ENCODE measurements around the gene ASIC3.

The ASIC3 gene

DNA sequence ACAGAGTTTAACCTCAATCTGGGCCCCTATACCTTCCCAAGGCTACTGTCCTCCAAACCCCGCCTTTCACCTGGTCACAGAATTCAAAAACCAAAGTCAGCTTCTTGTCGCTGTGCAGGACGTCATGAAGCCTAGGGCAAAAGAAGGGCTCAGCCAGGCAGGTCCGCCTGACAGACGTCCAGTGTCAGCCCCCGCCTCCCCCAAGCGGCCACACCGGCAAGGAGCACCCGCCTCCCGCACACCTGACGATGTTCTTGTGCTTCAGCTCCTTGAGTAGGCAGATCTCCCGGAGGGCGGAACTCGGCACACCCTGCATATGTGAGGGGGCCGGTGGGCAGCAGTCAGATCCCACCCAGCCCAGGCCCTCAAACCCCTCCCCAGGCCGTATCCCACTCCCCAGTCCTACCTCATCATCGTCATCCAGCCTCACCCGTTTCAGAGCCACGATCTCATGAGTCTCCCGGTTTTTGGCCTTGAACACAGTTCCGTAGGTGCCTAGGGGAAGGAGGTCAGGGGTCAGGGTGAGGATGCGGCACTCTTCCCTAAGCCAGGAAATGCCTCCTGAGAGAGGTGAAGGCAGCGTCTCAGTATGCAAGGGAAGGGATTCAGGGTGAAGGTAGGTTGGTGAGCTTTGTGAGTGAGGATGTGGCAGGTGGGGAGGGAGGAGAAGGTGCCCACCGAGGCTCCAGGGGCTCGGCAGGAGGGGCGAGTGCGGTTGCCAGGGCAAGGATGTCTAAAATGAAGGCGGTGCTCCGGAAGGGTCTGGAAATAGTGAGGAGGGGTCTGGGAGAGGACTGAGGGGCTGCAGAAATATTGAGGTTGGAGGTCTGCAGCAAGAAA lies 8.6 kb downstream of the ASIC3 start:
- DNase-seq (ENCODE audit: low spot score) = no peak

DNA sequence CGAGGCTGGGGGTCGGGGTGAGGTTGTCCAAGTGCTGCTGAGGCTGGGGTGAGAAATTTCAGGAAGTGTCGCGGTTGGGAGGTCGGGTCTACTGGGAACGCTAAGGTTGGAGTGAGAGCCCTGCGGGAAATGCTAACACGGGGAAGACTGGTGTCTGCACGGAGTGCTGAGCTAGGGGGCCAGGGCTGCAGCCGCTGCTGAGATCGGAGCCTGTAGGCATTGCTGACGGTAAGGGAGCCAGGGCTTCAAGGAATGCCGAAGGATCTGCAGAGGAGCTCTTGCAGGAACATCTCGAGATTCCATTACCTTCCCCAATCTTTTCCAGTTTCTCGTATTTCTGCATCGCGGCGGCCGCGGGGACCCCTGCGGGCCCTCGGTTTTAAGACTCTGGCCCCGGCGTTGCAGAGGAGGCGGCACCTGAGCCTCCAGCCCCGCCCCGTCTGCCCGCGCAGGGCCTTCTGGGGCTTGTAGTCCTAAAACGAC lies 9.2 kb downstream of the ASIC3 start, which contains the start of gene CDK5:
CDK5 (minus strand) TSS at position 392 of the 483 bp plus-strand sequence; CDS start at position 343, 49 bp downstream.
- DNase-seq (ENCODE audit: low spot score) = peak; percentile 62

DNA sequence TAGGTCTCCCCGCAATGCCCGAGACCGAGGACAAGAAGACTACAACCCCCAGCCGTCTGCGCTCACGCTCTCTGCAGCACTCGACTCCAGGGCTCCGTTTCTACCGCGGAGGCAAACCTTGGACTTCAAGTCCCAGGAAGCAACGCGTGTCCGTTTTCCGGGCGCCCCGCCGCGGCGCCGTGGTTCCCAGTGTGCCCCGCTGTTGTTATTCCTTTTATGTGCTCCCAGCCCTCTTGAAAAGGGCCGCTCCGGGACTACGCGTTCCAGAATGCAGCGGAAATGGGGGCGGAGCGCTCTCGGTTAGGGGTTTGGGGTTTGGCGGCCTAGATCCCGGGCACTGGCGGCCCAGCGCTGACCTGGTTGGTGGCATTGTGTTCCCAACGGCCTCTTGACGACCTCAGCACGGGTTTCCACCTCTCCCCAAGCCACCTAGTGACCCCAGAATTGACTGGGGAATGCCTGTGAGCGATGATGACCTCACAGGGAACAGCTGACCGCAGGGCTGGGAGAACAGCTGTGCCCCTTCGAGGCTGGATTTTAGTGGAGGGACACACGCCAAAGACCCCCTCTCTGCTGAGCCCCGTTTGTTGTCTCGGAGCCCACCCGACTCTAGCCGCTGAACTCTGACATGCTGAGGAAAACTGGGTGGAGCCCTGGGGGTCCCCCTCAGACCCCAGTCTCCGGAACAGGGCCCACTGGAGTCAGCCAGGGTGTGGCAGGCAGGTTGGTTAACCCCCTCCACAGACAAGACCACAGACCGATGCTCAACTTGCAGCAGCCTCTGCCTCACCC lies 9.9 kb downstream of the ASIC3 start:
- DNase-seq (ENCODE audit: low spot score) = peak; percentile 99

DNA sequence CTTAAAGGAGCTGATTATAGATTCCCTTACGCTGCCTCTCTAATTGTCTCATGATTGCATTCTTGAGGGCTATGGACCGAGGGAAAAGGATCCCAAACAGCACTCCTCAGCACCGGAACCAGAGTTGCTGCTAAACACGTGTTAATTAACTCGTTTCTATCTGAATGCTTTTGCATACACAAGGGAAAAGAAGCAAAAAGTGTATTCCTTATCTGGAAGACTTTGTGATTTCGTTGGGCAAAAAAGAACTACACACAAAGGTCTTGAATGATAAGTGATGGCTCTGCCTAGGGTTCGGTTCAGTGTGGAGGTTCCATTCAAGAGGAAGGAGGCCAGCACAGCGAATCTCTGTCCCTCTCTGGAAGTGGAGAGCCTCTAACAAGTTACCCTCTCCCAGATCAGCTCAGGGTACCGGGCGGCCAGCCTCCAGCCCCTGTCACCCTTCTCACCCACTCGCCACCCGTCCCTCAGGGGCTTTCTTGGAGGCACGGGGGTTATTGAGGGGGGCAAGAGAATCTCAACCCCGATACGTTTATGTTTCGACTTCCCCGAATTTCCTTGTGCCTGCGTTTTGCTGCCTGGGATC lies 10.5 kb downstream of the ASIC3 start:
- no peak for DNase-seq (ENCODE audit: low spot score)

DNA sequence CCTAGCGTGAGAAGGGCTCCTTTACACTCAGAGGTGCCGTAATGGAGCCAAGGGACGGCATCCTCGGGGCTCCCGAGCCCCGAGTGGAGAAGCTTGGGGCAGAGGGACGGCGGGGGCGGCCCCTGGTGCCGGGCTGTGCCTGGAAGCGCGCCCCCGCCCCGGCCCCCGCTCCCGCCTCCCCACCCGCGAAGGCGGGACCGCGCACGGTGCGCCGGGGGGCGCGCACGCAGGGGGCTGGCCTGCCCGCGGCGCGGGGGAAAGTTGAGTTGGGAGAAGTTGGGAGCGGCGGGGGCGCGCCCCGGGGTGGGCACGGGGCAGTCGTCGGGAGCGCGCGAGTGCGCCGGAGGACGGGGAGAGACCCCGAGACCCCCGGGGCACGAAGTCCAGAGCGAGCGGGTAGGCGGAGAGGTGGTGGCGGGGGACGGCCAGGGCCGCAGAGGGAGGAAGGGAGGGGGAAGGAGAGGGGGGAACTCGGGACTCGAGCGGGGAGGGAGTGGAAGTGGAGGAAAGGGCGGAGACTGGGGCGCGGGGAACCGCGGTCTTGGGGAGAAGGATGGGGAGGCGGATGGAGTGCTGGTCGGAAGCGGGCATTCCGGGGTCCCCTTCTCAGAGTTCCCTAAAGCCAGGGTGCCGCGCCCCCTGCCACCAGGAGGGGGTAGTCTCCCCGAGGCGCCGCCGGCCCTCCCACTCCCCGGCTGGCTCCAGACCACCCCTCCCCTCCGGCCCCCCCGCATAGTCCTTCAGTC lies 11.2 kb downstream of the ASIC3 start, which contains the start of gene SLC4A2:
SLC4A2 (plus strand) TSS at position 223 of the 746 bp plus-strand sequence. CDS start 2,399 bp downstream, outside the sequence.
- peak; percentile 94 for DNase-seq (ENCODE audit: low spot score)

DNA sequence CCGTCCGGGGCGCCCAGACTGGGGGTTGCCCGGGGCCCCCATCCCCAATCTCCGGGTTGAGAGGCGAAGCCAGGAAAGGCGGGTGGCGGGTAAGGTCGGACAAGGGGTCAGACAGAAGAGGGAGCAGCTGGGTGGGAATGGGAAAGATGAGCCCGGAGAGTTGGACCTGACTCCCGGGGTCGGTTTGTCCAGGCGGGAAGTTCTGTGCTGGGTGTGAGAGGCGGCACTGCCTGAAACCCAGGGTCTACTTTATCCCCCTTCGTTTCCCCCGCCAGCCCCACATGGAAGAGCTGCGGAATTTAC lies 11.7 kb downstream of the ASIC3 start:
- no peak for DNase-seq (ENCODE audit: low spot score)

DNA sequence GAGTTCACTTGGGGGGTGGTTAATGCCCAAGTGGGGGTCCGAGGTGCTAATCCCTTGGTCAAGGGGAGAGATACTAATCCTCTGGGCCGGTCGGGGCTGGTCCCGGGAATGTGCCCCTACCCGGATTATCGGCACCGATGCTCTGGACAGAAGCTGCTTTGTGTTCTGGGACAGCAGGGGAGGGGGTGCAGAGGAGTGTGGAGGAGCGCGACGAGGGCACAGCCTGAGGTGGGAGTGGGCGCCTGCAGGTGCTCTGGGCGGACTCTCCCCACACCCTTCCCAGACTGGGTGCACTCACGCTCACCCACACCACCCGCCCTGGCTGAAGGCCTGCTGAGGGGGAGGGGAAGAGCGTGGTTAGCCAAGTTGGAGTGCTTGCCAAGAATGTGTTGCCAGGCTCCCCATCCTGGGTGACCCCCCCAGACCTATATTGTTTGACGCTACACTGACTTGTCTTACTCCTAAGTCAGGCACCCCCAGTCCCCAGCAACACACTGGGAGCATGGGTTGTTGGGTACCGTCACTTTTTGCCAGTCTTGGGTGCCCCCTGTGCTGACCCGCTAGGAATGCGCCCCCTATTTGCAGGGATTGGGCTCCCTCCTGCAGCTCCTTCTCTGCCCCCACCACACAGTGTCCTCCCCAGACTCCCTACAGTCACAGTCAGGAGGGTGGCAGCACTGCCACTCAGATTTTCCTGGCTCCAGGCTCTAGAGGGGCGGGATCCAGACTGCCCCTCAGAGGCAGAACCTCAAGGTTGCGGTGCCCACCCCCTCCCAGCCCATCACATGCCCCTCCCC lies 12.3 kb downstream of the ASIC3 start:
- DNase-seq (ENCODE audit: low spot score) = peak; percentile 51

DNA sequence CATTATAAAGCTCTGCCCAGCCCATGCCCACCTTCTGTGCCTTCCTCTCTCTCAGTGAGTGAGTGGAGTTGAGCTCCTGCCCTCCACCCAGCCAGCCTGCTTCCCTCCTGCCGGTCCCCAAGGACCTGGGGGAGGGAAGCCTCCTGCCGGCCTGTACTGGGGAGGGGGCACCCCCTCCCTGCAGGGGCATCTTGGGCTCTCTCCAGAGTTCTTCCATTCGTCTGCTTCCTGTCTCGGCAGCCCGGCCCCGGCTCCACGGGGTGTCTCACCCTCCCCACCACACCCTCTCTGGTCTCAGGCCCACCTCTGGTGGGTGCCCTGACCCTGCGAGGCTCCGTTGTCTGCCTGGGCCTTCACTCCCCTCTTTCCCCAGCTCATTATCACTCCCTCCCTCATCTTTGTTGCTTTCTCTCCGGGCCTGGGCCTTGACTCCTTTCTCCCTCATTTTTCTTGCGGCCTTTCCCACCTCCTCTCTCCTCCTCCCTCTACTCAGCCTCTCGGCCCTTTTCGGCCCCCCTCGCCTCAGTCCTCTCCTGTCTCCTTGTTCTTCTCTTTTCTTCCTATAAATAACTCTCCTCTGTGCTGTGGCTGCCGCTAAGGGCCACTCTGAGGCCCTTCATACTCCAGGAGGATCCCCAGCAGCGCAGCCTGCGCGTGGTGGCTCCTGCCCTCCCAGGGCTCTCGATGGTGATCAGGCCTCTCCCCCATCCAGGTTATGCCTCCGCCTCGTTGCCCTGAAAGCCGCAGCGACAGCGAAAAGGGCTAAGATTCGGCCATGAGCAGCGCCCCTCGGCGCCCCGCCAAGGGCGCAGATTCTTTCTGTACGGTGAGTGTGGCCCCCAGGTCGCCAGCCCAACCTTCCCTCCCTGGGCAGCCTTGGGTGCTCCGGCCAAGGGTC lies 13.1 kb downstream of the ASIC3 start:
- DNase-seq (ENCODE audit: low spot score) = no peak

DNA sequence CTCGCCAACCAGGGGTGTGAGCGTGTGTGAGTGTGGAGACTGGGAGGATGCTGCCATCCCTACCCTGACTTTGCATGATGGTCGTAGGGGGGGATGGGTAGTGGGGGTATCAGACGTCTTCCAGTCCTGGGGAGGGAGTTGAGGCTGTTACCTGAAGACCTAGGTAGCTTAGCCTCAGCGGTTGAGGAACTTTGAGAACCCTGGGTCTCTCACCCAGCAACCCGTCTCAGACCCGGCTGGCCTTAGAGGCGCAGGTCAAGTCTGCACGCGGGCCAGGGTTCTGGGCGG lies 13.7 kb downstream of the ASIC3 start:
- no peak for DNase-seq (ENCODE audit: low spot score)

DNA sequence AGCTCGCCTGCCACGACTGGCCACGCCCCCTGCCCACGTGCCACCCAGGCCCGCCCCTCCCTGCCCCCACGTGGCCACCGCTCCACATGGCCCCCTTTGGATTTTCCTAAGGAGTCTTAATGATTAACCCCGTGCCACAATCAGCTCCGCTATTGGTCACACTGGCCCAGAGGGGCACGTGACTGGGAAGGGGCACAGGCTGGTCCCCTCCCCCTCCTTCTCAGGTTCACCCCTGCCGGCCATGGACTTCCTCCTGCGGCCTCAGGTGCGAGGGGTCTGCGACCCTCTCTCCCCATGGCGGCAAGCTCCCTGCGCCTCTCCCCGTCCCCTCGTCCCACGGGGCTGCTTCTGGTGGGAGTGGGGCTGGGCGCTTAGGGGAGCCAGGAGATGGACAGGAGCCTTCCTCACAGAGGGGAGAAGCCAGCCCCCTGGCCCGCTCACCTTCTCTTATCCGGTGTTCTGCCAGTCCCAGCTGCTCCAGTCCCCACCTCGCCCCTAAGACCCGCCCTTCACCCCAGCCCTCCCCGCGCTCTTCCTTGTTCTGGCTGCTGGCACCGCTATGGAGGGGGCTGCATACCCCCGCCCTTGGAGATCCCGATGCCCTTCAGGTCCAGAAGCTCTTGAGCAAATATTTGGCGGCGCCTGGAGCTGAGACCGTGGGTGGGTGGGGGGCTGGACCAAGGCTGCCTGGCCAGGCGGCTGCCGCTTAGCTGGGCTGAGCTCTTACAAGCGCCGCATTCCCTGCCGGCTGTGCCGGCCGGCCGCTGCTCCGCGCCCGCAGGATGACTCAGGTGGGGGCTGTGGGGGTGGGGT lies 14.3 kb downstream of the ASIC3 start:
- peak; percentile 84 for DNase-seq (ENCODE audit: low spot score)

DNA sequence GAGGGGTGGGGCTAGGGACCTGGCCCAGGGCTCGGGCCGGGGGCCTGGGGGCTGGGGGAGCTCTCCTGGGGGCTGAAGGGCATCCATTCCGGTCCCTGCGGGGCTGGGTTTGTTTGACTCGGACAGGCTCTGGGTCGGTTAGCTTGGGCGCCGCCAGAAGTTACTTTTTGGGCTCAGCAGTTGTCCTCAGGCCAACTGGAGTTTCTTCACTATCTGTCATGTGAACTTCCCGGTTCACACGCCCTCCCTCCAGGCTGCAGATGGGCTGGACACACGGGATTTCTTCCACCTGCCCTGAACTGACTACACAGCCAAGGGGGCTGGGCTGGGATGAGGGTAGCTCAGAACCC lies 14.9 kb downstream of the ASIC3 start:
- DNase-seq (ENCODE audit: low spot score) = peak; percentile 67

DNA sequence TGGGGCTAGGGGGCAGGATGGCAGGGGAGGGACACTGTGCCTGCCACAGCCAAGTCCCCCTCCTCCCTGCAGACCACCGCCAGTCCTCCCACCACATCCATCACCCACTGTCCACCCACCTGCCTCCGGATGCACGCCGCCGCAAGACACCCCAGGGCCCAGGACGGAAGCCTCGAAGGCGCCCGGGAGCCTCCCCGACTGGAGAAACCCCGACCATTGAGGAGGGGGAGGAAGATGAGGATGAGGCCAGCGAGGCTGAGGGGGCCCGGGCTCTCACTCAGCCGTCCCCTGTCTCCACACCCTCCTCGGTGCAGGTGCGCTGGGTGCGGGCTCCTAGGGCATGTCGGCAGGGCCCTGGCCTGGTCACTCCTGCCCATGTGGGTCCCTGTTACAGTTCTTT lies 16.1 kb downstream of the ASIC3 start:
- DNase-seq (ENCODE audit: low spot score) = no peak

DNA sequence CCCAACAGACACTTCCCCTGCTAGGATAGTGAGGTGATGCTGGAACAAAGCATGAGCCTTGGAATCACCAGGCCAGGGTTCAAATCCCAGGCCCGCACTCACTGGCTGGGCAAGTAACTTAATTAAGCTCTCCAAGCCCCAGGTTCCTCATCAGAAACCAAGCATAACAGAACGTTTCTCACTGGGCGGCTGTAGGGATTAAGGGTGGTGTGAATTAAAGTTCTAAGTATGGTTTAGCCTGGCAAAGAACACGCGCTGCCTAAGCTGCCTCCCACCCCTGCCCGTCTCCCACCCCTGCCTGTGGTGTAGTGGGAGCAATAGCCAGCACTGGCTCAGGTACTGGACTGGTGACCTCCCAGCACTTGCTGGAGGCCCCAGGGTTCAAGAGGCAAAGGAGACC lies 16.7 kb downstream of the ASIC3 start:
- DNase-seq (ENCODE audit: low spot score) = no peak

DNA sequence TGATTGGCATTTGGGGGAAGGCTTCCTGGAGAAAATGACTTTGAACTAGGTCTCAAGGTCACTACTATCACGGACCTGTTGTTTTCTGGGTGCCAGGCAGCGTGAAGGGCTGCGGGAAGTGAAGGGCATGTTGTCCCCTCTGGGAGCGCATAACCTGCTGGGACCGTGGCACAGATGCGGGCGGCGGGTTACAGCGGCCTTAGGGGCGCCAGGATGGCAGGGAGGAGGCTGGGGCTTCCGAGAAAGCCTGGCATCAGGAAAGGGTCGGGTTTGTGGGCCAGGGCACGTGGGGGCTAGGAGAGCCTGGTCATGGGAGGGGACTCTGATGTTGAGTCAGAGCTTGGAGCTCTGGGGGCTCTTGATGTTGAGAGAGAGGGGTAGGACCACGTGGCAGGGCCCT lies 17.2 kb downstream of the ASIC3 start:
- DNase-seq (ENCODE audit: low spot score) = no peak

DNA sequence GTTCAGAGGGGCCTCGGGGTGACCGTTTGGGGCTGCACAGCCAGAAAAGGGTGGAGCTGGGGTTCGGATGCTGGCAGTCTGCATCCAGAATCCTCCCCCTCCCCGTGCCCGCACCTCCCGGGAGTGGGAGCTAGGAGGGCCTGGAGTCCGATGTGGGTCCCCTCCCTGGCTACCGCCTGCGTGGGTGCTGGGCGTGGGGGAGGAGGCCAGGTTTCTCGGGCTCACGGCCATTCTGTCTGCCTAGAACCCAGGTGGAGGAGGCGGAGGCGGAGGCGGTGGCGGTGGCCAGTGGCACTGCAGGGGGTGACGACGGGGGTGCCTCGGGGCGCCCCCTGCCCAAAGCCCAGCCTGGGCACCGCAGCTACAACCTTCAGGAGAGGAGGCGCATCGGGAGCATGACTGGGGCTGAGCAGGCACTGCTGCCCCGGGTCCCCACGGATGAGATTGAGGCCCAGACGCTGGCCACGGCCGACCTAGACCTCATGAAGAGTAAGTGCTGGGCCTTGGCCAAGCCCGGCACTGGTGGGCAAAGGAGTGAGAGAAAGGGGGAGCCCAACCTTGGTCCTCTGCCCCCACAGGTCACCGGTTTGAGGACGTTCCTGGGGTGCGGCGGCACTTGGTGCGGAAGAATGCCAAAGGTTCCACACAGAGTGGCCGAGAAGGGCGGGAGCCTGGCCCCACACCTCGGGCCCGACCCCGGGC lies 18.1 kb downstream of the ASIC3 start:
- no peak for DNase-seq (ENCODE audit: low spot score)

DNA sequence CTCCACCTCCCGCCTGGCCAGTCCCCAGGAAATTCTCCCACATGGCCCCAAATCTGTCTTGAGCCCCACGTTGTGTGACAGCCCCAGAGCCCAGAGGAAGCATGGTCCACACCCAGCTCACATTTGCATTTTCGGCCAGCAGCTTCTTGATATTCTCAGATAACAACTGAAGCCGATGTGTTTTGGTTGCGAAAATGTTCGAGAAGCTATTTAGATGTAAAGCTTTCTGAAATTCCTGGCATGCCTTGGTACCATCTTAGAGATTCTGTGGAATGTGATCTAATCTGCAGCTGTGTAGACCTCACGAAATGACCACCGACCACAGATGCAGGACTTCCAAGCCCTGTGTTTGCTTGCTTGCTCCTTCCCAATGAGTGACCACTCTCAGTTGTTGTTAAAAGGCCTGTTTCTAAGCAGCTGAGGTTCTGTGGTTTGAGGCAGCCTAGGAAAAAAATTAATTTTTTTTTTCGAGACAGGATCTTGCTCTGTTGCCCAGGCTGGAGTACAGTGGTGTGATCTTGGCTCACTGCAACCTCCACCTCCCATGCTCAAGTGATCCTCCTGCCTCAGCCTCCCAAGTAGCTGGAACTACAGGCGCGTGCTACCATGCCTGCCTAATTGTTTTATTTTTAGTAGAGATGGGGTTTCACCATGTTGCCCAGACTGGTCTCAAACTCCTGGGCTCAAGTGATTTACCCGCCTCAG lies 19.9 kb downstream of the ASIC3 start:
- no peak for DNase-seq (ENCODE audit: low spot score)

DNA sequence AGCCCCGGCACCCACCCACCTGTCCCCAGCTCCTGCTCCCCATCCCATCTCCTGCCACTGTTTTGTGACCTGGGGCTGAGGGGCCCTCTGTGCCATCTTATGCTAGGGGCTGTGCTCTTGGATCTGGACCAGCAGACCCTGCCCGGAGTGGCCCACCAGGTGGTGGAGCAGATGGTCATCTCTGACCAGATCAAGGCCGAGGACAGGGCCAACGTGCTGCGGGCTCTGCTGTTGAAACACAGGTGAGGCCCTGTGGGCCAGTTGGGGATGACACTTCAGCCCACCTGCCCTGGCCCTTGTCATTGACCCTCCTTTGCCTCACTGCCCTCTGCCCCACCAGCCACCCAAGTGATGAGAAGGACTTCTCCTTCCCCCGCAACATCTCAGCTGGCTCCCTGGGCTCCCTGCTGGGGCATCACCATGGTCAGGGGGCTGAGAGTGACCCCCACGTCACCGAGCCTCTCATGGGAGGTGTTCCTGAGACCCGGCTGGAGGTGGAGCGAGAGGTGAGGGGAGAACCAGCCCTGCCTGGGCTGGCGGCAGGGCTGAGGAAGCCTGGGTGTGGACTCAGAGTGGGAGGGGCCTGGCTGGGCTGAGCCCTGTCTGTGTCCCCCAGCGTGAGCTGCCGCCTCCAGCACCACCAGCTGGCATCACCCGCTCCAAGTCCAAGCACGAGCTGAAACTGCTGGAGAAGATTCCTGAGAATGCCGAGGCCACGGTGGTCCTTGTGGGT lies 21.7 kb downstream of the ASIC3 start:
- DNase-seq (ENCODE audit: low spot score) = no peak

DNA sequence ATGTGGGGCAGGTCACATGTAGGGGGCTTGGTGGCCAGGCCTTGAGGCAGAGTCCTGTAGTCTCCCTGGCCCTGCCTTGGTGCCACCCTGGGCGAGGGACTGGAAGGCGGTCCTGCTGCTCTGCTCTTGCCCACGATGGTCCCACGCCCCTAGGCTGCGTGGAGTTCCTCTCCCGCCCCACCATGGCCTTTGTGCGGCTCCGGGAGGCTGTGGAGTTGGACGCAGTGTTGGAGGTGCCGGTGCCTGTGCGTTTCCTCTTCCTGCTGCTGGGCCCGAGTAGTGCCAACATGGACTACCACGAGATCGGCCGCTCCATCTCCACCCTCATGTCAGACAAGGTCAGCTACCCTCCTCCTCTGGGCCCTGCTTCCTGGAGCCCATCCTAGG lies 22.2 kb downstream of the ASIC3 start:
- no peak for DNase-seq (ENCODE audit: low spot score)
